PC-9 (cell line): ENCODE results near the gene WDR72.

Source experiments
- CTCF ChIP-seq: fragments of 200-600 bp; sonication (generic); conservative IDR thresholded peaks from 2 replicates; pipeline ENCODE4 v1.6.1; 2017; ENCODE audit warnings: mixed run types, antibody characterized with exemption, mild to moderate bottlenecking, moderate library complexity
- EZH2 ChIP-seq: fragments of 200-600 bp; sonication (generic); IDR thresholded peaks from 2 replicates; pipeline ENCODE4 v1.8.0; 2017; ENCODE audit warnings: antibody characterized with exemption, low read depth

- no peak for TF ChIP-seq CTCF
- no peak for TF ChIP-seq EZH2
Observed at GRCh38 chr15:53634517-53635106, 124.9 kb downstream of the WDR72 start.
